Skeletal muscle satellite cell (primary cell): ENCODE measurements around the gene ARL4A.
"Not testable (repeated sequence)": the region's sequence is repeated elsewhere in the genome, so short reads cannot be mapped to it uniquely, and the experiment has no call there.

Experiments used
- H3K27me3 ChIP-seq: 2 replicates; pipeline ENCODE4 v1.7.0; 2013; ENCODE audit warnings: low read length; ENCODE audit not compliant: control insufficient read depth, insufficient read depth
- H3K36me3 ChIP-seq: 2 replicates; pipeline ENCODE4 v1.7.0; 2013; ENCODE audit warnings: mild to moderate bottlenecking, control low read depth, low read length; ENCODE audit not compliant: insufficient read depth
- H3K4me1 ChIP-seq: 2 replicates; pipeline ENCODE4 v1.7.0; 2013; ENCODE audit warnings: low read length; ENCODE audit not compliant: control insufficient read depth, insufficient read depth
- H3K4me2 ChIP-seq: 2 replicates; pipeline ENCODE4 v1.7.0; 2013; ENCODE audit warnings: mild to moderate bottlenecking, low read length
- H3K4me3 ChIP-seq: 2 replicates; pipeline ENCODE4 v1.7.0; 2013; ENCODE audit warnings: low read length
- H3K9ac ChIP-seq: 2 replicates; pipeline ENCODE4 v1.7.0; 2013; ENCODE audit warnings: mild to moderate bottlenecking, low read depth, low read length, moderate library complexity
- H3K9me3 ChIP-seq: replicated peaks from 2 replicates; pipeline ENCODE4 v1.7.0; 2013; ENCODE audit warnings: mild to moderate bottlenecking, control low read depth, low read length

ARL4A gene

GRCh38 chr7:12690041-12690878, 2.8 kb downstream of the ARL4A start:
- Histone ChIP-seq H3K4me1 (peaks cover 7% of the 10 kb centered on the region), H3K36me3 (no peaks in the 10 kb centered on the region), H3K27me3 (no peaks in the 10 kb centered on the region), H3K4me2 (peak overlapping the region; percentile 78), H3K9me3 (no peaks in the 10 kb centered on the region), H3K4me3 (peak overlapping the region; percentile 77), H3K9ac (peak overlapping the region; percentile 58)

GRCh38 chr7:12691388-12691787, 4.0 kb downstream of the ARL4A start:
- not testable (repeated sequence) for H3K36me3 ChIP-seq, H3K9ac ChIP-seq, H3K9me3 ChIP-seq, H3K4me3 ChIP-seq, H3K4me1 ChIP-seq, H3K4me2 ChIP-seq, H3K27me3 ChIP-seq

- Histone ChIP-seq H3K4me3 (no peak overlapping the region), H3K4me2 (no peak overlapping the region), H3K9me3 (no peaks in the 10 kb centered on the region), H3K4me1 (peaks cover 2% of the 10 kb centered on the region), H3K27me3 (no peaks in the 10 kb centered on the region), H3K36me3 (no peaks in the 10 kb centered on the region), H3K9ac (no peak overlapping the region)
Observed at GRCh38 chr7:12692035-12692434, 4.6 kb downstream of the ARL4A start.

- H3K4me3 ChIP-seq: no peak overlapping the region
- H3K9ac ChIP-seq: no peak overlapping the region
- H3K9me3 ChIP-seq: no peaks in the 10 kb centered on the region
- H3K36me3 ChIP-seq: no peaks in the 10 kb centered on the region
- no peaks in the 10 kb centered on the region for H3K27me3 ChIP-seq
- H3K4me2 ChIP-seq: no peak overlapping the region
- peaks cover 2% of the 10 kb centered on the region for H3K4me1 ChIP-seq
Observed at GRCh38 chr7:12692479-12693259, 5.2 kb downstream of the ARL4A start.

GRCh38 chr7:12694817-12695216, 7.4 kb downstream of the ARL4A start:
- H3K9ac ChIP-seq: no peak overlapping the region
- no peaks in the 10 kb centered on the region for H3K27me3 ChIP-seq
- peaks cover 2% of the 10 kb centered on the region for H3K4me1 ChIP-seq
- no peak overlapping the region for H3K4me2 ChIP-seq
- H3K36me3 ChIP-seq: no peaks in the 10 kb centered on the region
- no peak overlapping the region for H3K4me3 ChIP-seq
- H3K9me3 ChIP-seq: no peaks in the 10 kb centered on the region

- Histone ChIP-seq H3K4me3 (no peak overlapping the region), H3K4me2 (no peak overlapping the region), H3K9ac (no peak overlapping the region), H3K9me3 (peaks cover 2% of the 10 kb centered on the region), H3K4me1 (no peaks in the 10 kb centered on the region), H3K27me3 (no peaks in the 10 kb centered on the region), H3K36me3 (no peaks in the 10 kb centered on the region)
Observed at GRCh38 chr7:12695965-12696364, 8.5 kb downstream of the ARL4A start.

GRCh38 chr7:12699299-12699698, 11.9 kb downstream of the ARL4A start:
- Histone ChIP-seq H3K36me3 (no peaks in the 10 kb centered on the region), H3K9me3 (peaks cover 8% of the 10 kb centered on the region), H3K9ac (no peak overlapping the region), H3K4me2 (no peak overlapping the region), H3K4me1 (peaks cover 7% of the 10 kb centered on the region), H3K4me3 (no peak overlapping the region), H3K27me3 (no peaks in the 10 kb centered on the region)

- Histone ChIP-seq H3K36me3 (no peaks in the 10 kb centered on the region), H3K4me2 (no peak overlapping the region), H3K4me3 (no peak overlapping the region), H3K4me1 (peaks cover 17% of the 10 kb centered on the region), H3K9ac (no peak overlapping the region), H3K27me3 (no peaks in the 10 kb centered on the region), H3K9me3 (peaks cover 8% of the 10 kb centered on the region)
Observed at GRCh38 chr7:12701433-12701832, 14.0 kb downstream of the ARL4A start.

- Histone ChIP-seq H3K4me2 (no peak overlapping the region), H3K4me3 (no peak overlapping the region), H3K36me3 (no peaks in the 10 kb centered on the region), H3K27me3 (no peaks in the 10 kb centered on the region), H3K9ac (no peak overlapping the region), H3K9me3 (peaks cover 8% of the 10 kb centered on the region), H3K4me1 (peaks cover 42% of the 10 kb centered on the region)
Observed at GRCh38 chr7:12703881-12704280, 16.4 kb downstream of the ARL4A start.

GRCh38 chr7:12705878-12706277, 18.4 kb downstream of the ARL4A start:
- Histone ChIP-seq H3K9ac (no peak overlapping the region), H3K4me1 (peaks cover 58% of the 10 kb centered on the region), H3K4me2 (no peak overlapping the region), H3K9me3 (peaks cover 6% of the 10 kb centered on the region), H3K4me3 (no peak overlapping the region), H3K36me3 (no peaks in the 10 kb centered on the region), H3K27me3 (no peaks in the 10 kb centered on the region)

- peak overlapping the region; percentile 74 for H3K4me2 ChIP-seq
- no peaks in the 10 kb centered on the region for H3K36me3 ChIP-seq
- H3K9ac ChIP-seq: peak overlapping the region; percentile 60
- H3K4me1 ChIP-seq: peaks cover 59% of the 10 kb centered on the region
- no peaks in the 10 kb centered on the region for H3K9me3 ChIP-seq
- H3K27me3 ChIP-seq: no peaks in the 10 kb centered on the region
- peak overlapping the region; percentile 7 for H3K4me3 ChIP-seq
Observed at GRCh38 chr7:12706900-12707536, 19.6 kb downstream of the ARL4A start.
